Liver (tissue), 9 donors: Measurements from ENCODE around the gene TACR1. TPM values are rescaled to one million over a fixed set of nuclear protein-coding genes. Genes with fewer than 3 reads are reported as not detected.

Experiments used
- DNase-seq: peaks from one replicate; pipeline ENCODE4 v3.0.0-alpha.2; 2017; ENCODE audit warnings: low spot score
- H3K27ac ChIP-seq, 2 donors: one replicate each; pipeline ENCODE4 v1.7.0; 2013; ENCODE audit warnings: inconsistent platforms in 2 of 2, low read length in 2 of 2, control low read depth in 1 of 2, low read depth in 1 of 2, mild to moderate bottlenecking in 1 of 2
- H3K27me3 ChIP-seq, 4 donors: one replicate each; pipeline versions ENCODE4 v1.6.1 to v1.7.0; 2013; ENCODE audit warnings: low read length in 3 of 4, inconsistent platforms in 1 of 4, mild to moderate bottlenecking in 1 of 4, moderate library complexity in 1 of 4; ENCODE audit not compliant: control insufficient read depth in 4 of 4, insufficient read depth in 4 of 4
- H3K36me3 ChIP-seq, 4 donors: one replicate each; pipeline versions ENCODE4 v1.6.1 to v1.7.0; 2013; ENCODE audit warnings: low read length in 3 of 4, mild to moderate bottlenecking in 3 of 4, low read depth in 1 of 4, moderate library complexity in 1 of 4; ENCODE audit not compliant: control insufficient read depth in 4 of 4, insufficient read depth in 3 of 4
- H3K4me1 ChIP-seq, 4 donors: one replicate each; pipeline versions ENCODE4 v1.6.1 to v1.7.0; 2013; ENCODE audit warnings: low read length in 3 of 4, mild to moderate bottlenecking in 3 of 4, moderate library complexity in 1 of 4; ENCODE audit not compliant: control insufficient read depth in 4 of 4, insufficient read depth in 4 of 4
- H3K4me3 ChIP-seq, 3 donors: one replicate each; pipeline versions ENCODE4 v1.6.1 to v1.7.0; 2013; ENCODE audit warnings: low read length in 3 of 3, control low read depth in 1 of 3, low read depth in 1 of 3, mild to moderate bottlenecking in 1 of 3
- H3K9ac ChIP-seq, 2 donors: one replicate each; pipeline ENCODE4 v1.7.0; 2013; ENCODE audit warnings: low read length in 2 of 2, mild to moderate bottlenecking in 2 of 2, moderate library complexity in 2 of 2, control low read depth in 1 of 2, low read depth in 1 of 2
- H3K9me3 ChIP-seq, 4 donors: one replicate each; pipeline versions ENCODE4 v1.6.1 to v1.7.0; 2013; ENCODE audit warnings: low read length in 3 of 4; ENCODE audit not compliant: control insufficient read depth in 4 of 4
- CTCF ChIP-seq: fragments of 150-350 bp; IDR thresholded peaks from 2 replicates; pipeline ENCODE4 v1.5.1; 2017; ENCODE audit warnings: improper control_type of control experiment, low read depth, low read length; ENCODE audit not compliant: missing input control
- EGR1 ChIP-seq, 2 donors: IDR thresholded peaks; 2 replicates each; pipeline ENCODE4 v1.6.1; 2016 to 2018; ENCODE audit warnings: antibody characterized with exemption in 2 of 2, low read depth in 2 of 2
- FOXA1 ChIP-seq: IDR thresholded peaks from 2 replicates; pipeline ENCODE4 v1.6.1; 2016; ENCODE audit warnings: antibody characterized with exemption
- FOXA2 ChIP-seq: IDR thresholded peaks from 2 replicates; pipeline ENCODE4 v1.6.1; 2016; ENCODE audit warnings: antibody characterized with exemption
- GABPA ChIP-seq, 2 donors: IDR thresholded peaks in 1 of 2; conservative IDR thresholded peaks in 1 of 2; 2 replicates each; pipeline ENCODE4 v1.6.1; 2016; ENCODE audit warnings: antibody characterized with exemption in 2 of 2, mild to moderate bottlenecking in 1 of 2, moderate library complexity in 1 of 2
- HNF4A ChIP-seq, 2 donors: conservative IDR thresholded peaks; 2 replicates each; pipeline ENCODE4 v1.6.1; 2016; ENCODE audit warnings: antibody characterized with exemption in 2 of 2, mild to moderate bottlenecking in 2 of 2
- HNF4G ChIP-seq: IDR thresholded peaks from 2 replicates; pipeline ENCODE4 v1.6.1; 2016; ENCODE audit warnings: antibody characterized with exemption
- JUND ChIP-seq, 2 donors: IDR thresholded peaks; 2 replicates each; pipeline ENCODE4 v1.6.1; 2016; ENCODE audit warnings: antibody characterized with exemption in 2 of 2
- MAX ChIP-seq: IDR thresholded peaks from 2 replicates; pipeline ENCODE4 v1.6.1; 2016; ENCODE audit warnings: antibody characterized with exemption
- NR2F2 ChIP-seq: IDR thresholded peaks from 2 replicates; pipeline ENCODE4 v1.6.1; 2016; ENCODE audit warnings: antibody characterized with exemption
- REST ChIP-seq: IDR thresholded peaks from 2 replicates; pipeline ENCODE4 v1.6.1; 2016; ENCODE audit warnings: antibody characterized with exemption, mild to moderate bottlenecking
- RXRA ChIP-seq, 2 donors: IDR thresholded peaks; 2 replicates each; pipeline ENCODE4 v1.6.1; 2017 to 2018; ENCODE audit warnings: antibody characterized with exemption in 2 of 2, mild to moderate bottlenecking in 1 of 2
- YY1 ChIP-seq: IDR thresholded peaks from 2 replicates; pipeline ENCODE4 v1.6.1; 2016; ENCODE audit warnings: antibody characterized with exemption, mild to moderate bottlenecking
- ZBTB33 ChIP-seq: IDR thresholded peaks from 2 replicates; pipeline ENCODE4 v1.6.1; 2016; ENCODE audit warnings: antibody characterized with exemption
- WGBS: extraction: QIAGEN DNeasy Blood & Tissue Kit; methylation state at CpG from one replicate; pipeline ENCODE4 v1.1.7; 2013; 5-methylcytosine and 5-hydroxymethylcytosine counted together
- polyA plus RNA-seq, 2 donors: library from polyadenylated mRNA; stranded (reverse) in 1 of 2; unstranded in 1 of 2; fragments of 200-250 nt in 1 of 2; fragments of >200 nt in 1 of 2; fragmentation: Nextera tagmentation in 1 of 2; extraction: Ambion mirVana in 1 of 2; gene quantifications; one replicate each; pipeline versions ENCODE4 v1.2.1 to v1.2.3, GENCODE V29; 2013 to 2015
- total RNA-seq, 2 donors: library from RNA; depleted of rRNA; stranded (reverse); fragments of >200 nt; gene quantifications; one replicate each; pipeline ENCODE4 v1.2.3, GENCODE V29; 2014
- donor health status: healthy.
- donor health status: healthy.
- donor health status: healthy.
- donor health status: healthy.
- donor health status: healthy.

The TACR1 gene
- total and polyA plus RNA-seq, 4 donors, result 0.02 to 0.84 (median 0.14) TPM; not detected in 1

GRCh38 chr2:75067506-75067905, 131.8 kb downstream of the TACR1 start:
- Histone ChIP-seq H3K9me3 (no peaks in the 10 kb centered on the region), H3K4me3 (no peak overlapping the region), H3K36me3 (no peaks in the 10 kb centered on the region), H3K9ac (no peak overlapping the region), H3K27me3 (no peaks in the 10 kb centered on the region), H3K27ac (no peak overlapping the region), H3K4me1 (no peaks in the 10 kb centered on the region)
- TF ChIP-seq JUND (IDR thresholded peaks at IDR 0.05) (no peak), HNF4A (conservative IDR thresholded peaks at IDR 0.05) (no peak), EGR1 (IDR thresholded peaks at IDR 0.05; ENCODE audit: low read depth in 2 of 2) (no peak), ZBTB33 (no peak), YY1 (no peak), FOXA1 (no peak), HNF4G (no peak), REST (no peak), RXRA (IDR thresholded peaks at IDR 0.05) (no peak), CTCF (no peak)
- DNase-seq, result no peak
- WGBS, result 94% methylated on average over 2 of the region's 2 CpGs

GRCh38 chr2:75066121-75066902, 133.0 kb downstream of the TACR1 start:
- H3K27me3 ChIP-seq, result no peaks in the 10 kb centered on the region
- no peak overlapping the region for H3K4me3 ChIP-seq
- 92% methylated on average over 6 of the region's 6 CpGs for WGBS
- H3K4me1 ChIP-seq, result no peaks in the 10 kb centered on the region
- no peak overlapping the region for H3K9ac ChIP-seq
- DNase-seq, result no peak
- no peaks in the 10 kb centered on the region for H3K36me3 ChIP-seq
- H3K27ac ChIP-seq, result no peak overlapping the region
- H3K9me3 ChIP-seq, result no peaks in the 10 kb centered on the region
- TF ChIP-seq FOXA2 (no peak), YY1 (no peak), JUND (IDR thresholded peaks at IDR 0.05) (no peak), NR2F2 (no peak), GABPA (IDR thresholded peaks at IDR 0.05 in 1 of 2, conservative IDR thresholded peaks at IDR 0.05 in 1 of 2) (no peak), CTCF (no peak), ZBTB33 (no peak), FOXA1 (no peak), REST (no peak), EGR1 (IDR thresholded peaks at IDR 0.05; ENCODE audit: low read depth in 2 of 2) (no peak), MAX (no peak)
